Measurements from ENCODE around the gene VIPR2. TPM values are rescaled to one million over a fixed set of nuclear protein-coding genes. Genes with fewer than 3 reads are reported as not detected.

VIPR2 gene
- total RNA-seq, 4 donors from 2014 or later = 0.53 to 2.5 (median 1.8) TPM

DNA sequence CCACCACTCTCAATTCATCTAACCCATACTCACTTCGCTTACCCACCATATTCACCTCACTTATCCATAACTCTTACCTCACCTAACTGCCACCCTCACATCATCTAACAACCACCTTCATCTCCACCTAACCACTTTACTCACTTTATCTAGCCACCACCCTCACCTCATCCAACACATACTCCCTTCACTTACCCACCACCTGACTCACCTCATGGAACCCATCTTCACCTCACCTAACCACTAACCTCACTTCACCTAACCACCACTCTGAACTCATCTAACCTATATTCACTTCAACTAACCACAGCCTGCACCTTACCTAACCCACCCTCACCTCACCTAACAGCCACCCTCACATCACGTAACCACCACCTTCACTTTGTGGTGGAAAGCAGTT, 84.2 kb downstream of the VIPR2 start:
- Histone ChIP-seq H3K4me3 (no peak overlapping the region), H3K9me3 (no peaks in the 10 kb centered on the region), H3K27ac (no peak overlapping the region), H3K4me1 (no peaks in the 10 kb centered on the region), H3K36me3 (no peaks in the 10 kb centered on the region), H3K27me3 (no peaks in the 10 kb centered on the region)
- no peak for DNase-seq
- TF ChIP-seq POLR2A (IDR thresholded peaks at IDR 0.05) (no peak), CTCF (IDR thresholded peaks at IDR 0.05) (no peak)

GRCh38 chr7:159059629-159060028, 85.0 kb downstream of the VIPR2 start:
- H3K9me3 ChIP-seq = no peaks in the 10 kb centered on the region
- no peaks in the 10 kb centered on the region for H3K4me1 ChIP-seq
- no peaks in the 10 kb centered on the region for H3K27me3 ChIP-seq
- TF ChIP-seq POLR2A (IDR thresholded peaks at IDR 0.05) (no peak), CTCF (IDR thresholded peaks at IDR 0.05) (no peak)
- H3K36me3 ChIP-seq = no peaks in the 10 kb centered on the region
- no peak overlapping the region for H3K27ac ChIP-seq
- no peak overlapping the region for H3K4me3 ChIP-seq
- DNase-seq = no peak

- no peak for DNase-seq
- TF ChIP-seq CTCF (IDR thresholded peaks at IDR 0.05) = no peak
- TF ChIP-seq POLR2A (IDR thresholded peaks at IDR 0.05) = no peak
- H3K27me3 ChIP-seq = no peaks in the 10 kb centered on the region
- no peak overlapping the region for H3K4me3 ChIP-seq
- H3K36me3 ChIP-seq = no peaks in the 10 kb centered on the region
- no peak overlapping the region for H3K27ac ChIP-seq
- no peaks in the 10 kb centered on the region for H3K4me1 ChIP-seq
- no peaks in the 10 kb centered on the region for H3K9me3 ChIP-seq
Observed at GRCh38 chr7:159057647-159058046, 87.0 kb downstream of the VIPR2 start.

- Histone ChIP-seq H3K9me3 (no peaks in the 10 kb centered on the region), H3K36me3 (no peaks in the 10 kb centered on the region)
- TF ChIP-seq CTCF (IDR thresholded peaks at IDR 0.05) = no peak
Observed at GRCh38 chr7:159056737-159057136, 87.9 kb downstream of the VIPR2 start.

GRCh38 chr7:159051916-159052315, 92.8 kb downstream of the VIPR2 start:
- H3K9me3 ChIP-seq = no peaks in the 10 kb centered on the region
- no peak overlapping the region for H3K4me3 ChIP-seq
- H3K27ac ChIP-seq = no peak overlapping the region
- H3K36me3 ChIP-seq = no peaks in the 10 kb centered on the region
- DNase-seq = no peak
- no peaks in the 10 kb centered on the region for H3K4me1 ChIP-seq
- TF ChIP-seq POLR2A (IDR thresholded peaks at IDR 0.05) = no peak
- no peak for TF ChIP-seq CTCF (IDR thresholded peaks at IDR 0.05)
- H3K27me3 ChIP-seq = no peaks in the 10 kb centered on the region

More at GRCh38 chr7:159056737-159057136, 87.9 kb downstream of the VIPR2 start:
- no peak overlapping the region for H3K27ac ChIP-seq
- DNase-seq = no peak
- H3K27me3 ChIP-seq = no peaks in the 10 kb centered on the region
- no peak overlapping the region for H3K4me3 ChIP-seq
- no peaks in the 10 kb centered on the region for H3K4me1 ChIP-seq

- no peaks in the 10 kb centered on the region for H3K27me3 ChIP-seq
- TF ChIP-seq CTCF (IDR thresholded peaks at IDR 0.05) (no peak), POLR2A (IDR thresholded peaks at IDR 0.05) (no peak)
- no peaks in the 10 kb centered on the region for H3K9me3 ChIP-seq
- DNase-seq = no peak
- no peak overlapping the region for H3K4me3 ChIP-seq
- no peaks in the 10 kb centered on the region for H3K4me1 ChIP-seq
- no peak overlapping the region for H3K27ac ChIP-seq
- H3K36me3 ChIP-seq = no peaks in the 10 kb centered on the region
Observed at GRCh38 chr7:159050704-159051103, 94.0 kb downstream of the VIPR2 start.
